Activated naive CD4-positive, alpha-beta T cell (primary cell): ENCODE results near the gene TMEM150A.
"Not testable (repeated sequence)": the region's sequence is repeated elsewhere in the genome, so short reads cannot be mapped to it uniquely, and the experiment has no call there.

ENCODE experiments used
- DNase-seq, 4 experiments: peaks; one replicate each; lab custom pipeline; 2025; lab: John Stamatoyannopoulos, UW

The TMEM150A gene

DNA sequence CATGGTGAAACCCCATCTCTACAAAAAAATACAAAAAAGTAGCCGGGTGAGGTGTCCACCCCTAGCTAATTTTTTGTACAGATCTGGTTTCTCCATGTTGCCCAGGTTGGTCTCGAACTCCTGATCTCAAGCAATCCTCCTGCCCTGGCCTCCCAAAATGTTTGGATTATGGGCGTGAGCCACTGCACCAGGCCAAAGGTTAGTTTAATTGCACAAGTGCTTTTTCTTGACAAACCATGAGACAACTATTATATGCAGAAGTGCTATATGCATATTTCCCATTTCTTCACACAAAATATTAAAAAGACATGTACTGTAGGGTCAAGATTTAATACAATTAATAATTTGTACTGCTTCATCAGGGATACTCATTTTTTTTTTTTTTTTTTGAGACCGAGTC lies 36.2 kb downstream of the TMEM150A start:
- DNase-seq = no peak

DNA sequence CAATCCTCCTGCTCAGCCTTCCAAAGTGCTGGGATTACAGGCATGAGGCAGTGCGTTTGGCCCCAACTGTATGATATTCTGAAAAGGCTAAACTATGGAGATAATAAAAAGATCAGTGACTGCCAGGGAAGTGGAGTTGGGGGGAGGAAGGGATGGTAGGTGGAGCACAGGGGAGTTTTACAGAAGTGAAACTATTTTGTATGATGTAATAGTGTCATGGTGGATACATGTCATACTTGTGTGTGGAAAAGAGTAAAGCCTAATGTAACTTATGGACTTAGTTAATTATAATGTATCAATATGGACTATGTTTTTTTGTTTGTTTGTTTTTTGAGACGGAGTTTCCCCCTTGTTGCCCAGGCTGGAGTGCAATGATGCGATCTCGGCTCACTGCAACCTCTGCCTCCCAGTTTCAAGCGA lies 38.3 kb downstream of the TMEM150A start:
- DNase-seq = no peak

DNA sequence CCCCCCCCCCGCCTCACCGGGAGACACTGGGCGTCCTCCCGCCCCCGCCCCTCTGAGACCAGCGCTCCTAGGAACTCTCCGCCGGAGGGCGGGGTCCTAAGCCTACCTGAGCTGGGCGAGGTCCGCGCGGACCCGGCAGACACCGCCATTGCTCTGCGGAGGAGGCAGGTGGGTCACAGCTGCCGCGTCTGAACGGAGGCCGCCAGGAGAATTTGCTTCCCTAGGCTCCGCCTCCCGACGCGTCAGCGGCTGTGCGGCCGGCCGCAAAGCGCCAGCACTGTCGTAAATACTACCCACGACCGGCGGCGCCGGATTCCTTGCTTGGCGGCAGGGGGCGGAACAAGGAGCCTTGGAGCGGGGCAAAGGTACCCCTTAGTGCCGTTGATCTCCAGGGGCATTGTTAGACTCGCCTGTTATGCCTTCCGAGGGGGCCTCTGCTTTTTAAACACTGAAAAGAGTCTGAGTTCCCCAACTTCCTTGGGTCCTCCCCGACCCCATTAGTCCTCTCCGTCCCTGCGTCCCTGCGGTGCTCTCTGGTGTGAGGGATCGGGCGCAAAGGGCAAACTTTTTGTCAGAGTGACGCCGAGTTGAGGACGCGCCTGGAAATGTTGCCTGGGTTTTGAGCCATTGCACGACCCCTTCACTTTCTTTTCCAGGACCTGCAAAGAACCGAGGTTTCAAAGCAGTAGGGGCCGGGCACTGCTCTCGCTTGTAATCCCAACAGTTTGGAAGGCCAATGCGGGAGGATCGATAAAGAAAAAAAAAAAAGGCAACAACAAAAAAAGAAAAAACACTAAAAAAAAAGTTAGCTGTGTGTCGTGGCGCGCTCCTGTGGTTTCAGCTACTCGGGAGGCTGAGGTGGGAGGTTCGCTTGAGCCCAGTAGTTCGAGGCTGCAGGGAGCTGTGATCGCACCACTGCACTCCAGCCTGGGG lies 41.0 kb downstream of the TMEM150A start, which contains the start of gene GGCX:
Gene GGCX, minus strand, starts transcription at position 214 of the 933 bp plus-strand sequence. Its CDS starts 65 bp downstream, at position 149.
- DNase-seq = peak; percentile 85 to 93 (median 90)

- no peak for DNase-seq
Observed at GRCh38 chr2:85560812-85561279, 41.7 kb downstream of the TMEM150A start.

DNA sequence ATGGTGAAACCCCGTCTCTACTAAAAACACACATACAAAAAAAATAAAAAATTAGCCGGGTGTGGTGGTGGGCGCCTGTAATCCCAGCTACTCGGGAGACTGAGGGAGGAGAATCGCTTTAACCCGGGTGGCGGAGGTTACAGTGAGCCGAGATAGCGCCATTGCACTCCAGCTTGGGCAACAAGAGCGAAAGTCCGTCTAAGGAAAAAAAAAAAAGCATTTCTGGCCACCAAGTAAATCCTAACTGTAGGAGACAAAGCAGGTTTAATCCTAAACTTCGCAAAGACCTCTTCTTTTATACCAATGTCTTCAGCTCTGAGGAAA lies 42.1 kb downstream of the TMEM150A start:
- not testable (repeated sequence) for DNase-seq

DNA sequence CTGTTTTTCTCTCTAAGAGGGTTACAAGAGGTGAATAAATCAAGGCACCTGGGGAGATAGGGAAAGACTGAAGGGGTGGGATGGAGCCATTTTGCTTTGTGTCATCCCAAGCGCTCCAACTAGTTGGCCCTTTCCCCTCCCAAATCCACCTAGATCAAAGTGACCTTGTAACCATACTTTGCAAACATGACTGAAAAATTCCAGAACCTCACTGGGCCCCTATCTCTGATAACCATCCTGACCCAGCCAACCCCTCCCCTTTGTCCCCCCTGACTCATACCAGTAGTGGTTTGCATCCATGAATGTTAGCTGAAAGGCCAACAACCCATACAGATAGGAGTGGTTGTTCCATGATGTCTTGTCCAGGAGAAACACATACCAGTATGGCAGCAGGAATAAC lies 44.3 kb downstream of the TMEM150A start:
- DNase-seq = no peak

- DNase-seq = no peak
Observed at GRCh38 chr2:85557130-85557529, 45.4 kb downstream of the TMEM150A start.

- DNase-seq = no peak
Observed at GRCh38 chr2:85554980-85555612, 47.4 kb downstream of the TMEM150A start.

- DNase-seq = no peak
Observed at GRCh38 chr2:85553184-85553583, 49.3 kb downstream of the TMEM150A start.

- peak; percentile 65 to 81 (median 74) for DNase-seq
Observed at GRCh38 chr2:85551698-85552678, 50.5 kb downstream of the TMEM150A start.

GRCh38 chr2:85550486-85550885 lies 52.0 kb downstream of the TMEM150A start:
- DNase-seq = no peak

DNA sequence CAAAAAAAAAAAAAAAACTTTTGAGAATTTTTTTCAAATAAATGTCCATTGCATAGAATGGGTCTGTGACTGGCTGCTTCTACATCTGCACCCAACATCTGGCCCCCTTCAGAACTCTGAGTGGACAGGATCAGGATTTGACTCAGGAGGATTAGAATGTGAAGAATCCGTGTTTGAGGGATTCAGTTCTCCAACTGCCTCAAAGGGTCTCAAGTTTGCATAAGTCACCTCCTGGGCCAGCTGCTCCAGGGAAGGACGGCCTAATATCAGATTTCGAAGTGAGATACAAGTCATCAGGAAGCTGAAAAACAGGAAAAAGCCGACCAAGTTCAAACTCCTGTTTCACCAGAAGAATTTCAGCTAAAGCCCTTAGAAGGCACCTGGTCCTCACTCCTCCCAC lies 52.7 kb downstream of the TMEM150A start:
- DNase-seq = no peak

GRCh38 chr2:85549095-85549494 lies 53.4 kb downstream of the TMEM150A start:
- no peak for DNase-seq

- DNase-seq = no peak
Observed at GRCh38 chr2:85548608-85548900, 53.9 kb downstream of the TMEM150A start.
